K562 (cell line): ENCODE results near the gene SLC17A2. TPM values are rescaled to one million over a fixed set of nuclear protein-coding genes. Genes with fewer than 3 reads are reported as not detected.

Experiments used
- ATAC-seq: fragments of 200-7000 bp; cut with Tn5 transposase; 3 replicates; pipeline ENCODE4 v1.9.1; 2020; ENCODE audit warnings: moderate library complexity
- BruUV-seq: library from RNA; stranded (reverse); fragments of 400-500 nt; replicated peaks from 2 replicates; lab custom pipeline; 2021; lab: Mats Ljungman, UMichigan
- CTCF ChIA-PET: fragments of 300-600 bp; formaldehyde crosslinking; extraction: SDS; loops from one replicate; lab custom pipeline; 2021; ENCODE audit warnings: low intra/inter-chr PET ratio; lab: Yijun Ruan, JAX
- POLR2A ChIA-PET: fragments of 300-600, 350-650 bp; sonication (Branson Sonifier 250); formaldehyde crosslinking; extraction: SDS; loops from one replicate; lab custom pipeline; 2021; ENCODE audit warnings: antibody characterized with exemption, inconsistent platforms; lab: Yijun Ruan, JAX
- DNase-seq, 4 experiments: peaks; one replicate each; pipeline versions ENCODE4 v3.0.0 to v3.0.0-alpha.2; 2011 to 2018; ENCODE audit warnings: low spot score in 3 of 4, mixed read lengths in 3 of 4; ENCODE audit errors: extremely low read depth in 1 of 4
- FAIRE-seq: peaks from 2 replicates; lab custom pipeline; 2011; peaks lifted over from hg19 to GRCh38; lab: Jason Lieb, UNC
- H2AFZ ChIP-seq: 2 replicates; pipeline ENCODE4 v1.6.0; 2011; ENCODE audit warnings: low read depth, low read length, control low read depth, inconsistent platforms
- H3K27ac ChIP-seq: fragments of 200-600 bp; 3 replicates; pipeline ENCODE4 v1.8.0; 2011; ENCODE audit warnings: low read depth, mild to moderate bottlenecking, control low read depth, inconsistent platforms, low read length, moderate library complexity, mixed read lengths; ENCODE audit errors: extremely low read depth
- H3K27me3 ChIP-seq, 2 experiments: fragments of 300-600 bp in 1 of 2; 2 replicates in 1 of 2; 3 replicates in 1 of 2; pipeline versions ENCODE4 v1.6.0 to v1.8.0; 2011; ENCODE audit warnings: inconsistent platforms in 2 of 2, low read length in 2 of 2, mild to moderate bottlenecking in 1 of 2, mixed read lengths in 1 of 2, moderate library complexity in 1 of 2; ENCODE audit not compliant: control insufficient read depth in 2 of 2, insufficient read depth in 2 of 2
- H3K36me3 ChIP-seq: fragments of 300-600 bp; 3 replicates; pipeline ENCODE4 v1.8.0; 2011; ENCODE audit warnings: mild to moderate bottlenecking, low read length, inconsistent platforms; ENCODE audit not compliant: control insufficient read depth, insufficient read depth
- H3K4me1 ChIP-seq, 2 experiments: fragments of 200-600 bp in 1 of 2; replicated peaks in 1 of 2; 2 replicates in 1 of 2; 3 replicates in 1 of 2; pipeline versions ENCODE4 v1.5.1 to v1.8.0; 2011; ENCODE audit warnings: inconsistent platforms in 2 of 2, low read length in 2 of 2, mild to moderate bottlenecking in 1 of 2, mixed read lengths in 1 of 2, moderate library complexity in 1 of 2; ENCODE audit not compliant: control insufficient read depth in 2 of 2, insufficient read depth in 2 of 2
- H3K4me2 ChIP-seq: 2 replicates; pipeline ENCODE4 v1.6.1; 2011; ENCODE audit warnings: low read length, control low read depth, inconsistent platforms, mixed read lengths; ENCODE audit not compliant: insufficient read depth
- H3K4me3 ChIP-seq: fragments of 200-600 bp; sonication (generic), shearing (Covaris generic); 2 replicates; pipeline ENCODE4 v1.5.1; 2016; ENCODE audit warnings: control low read depth, inconsistent platforms
- H3K79me2 ChIP-seq: fragments of 200-600 bp; 3 replicates; pipeline ENCODE4 v1.8.0; 2011; ENCODE audit warnings: low read length, inconsistent platforms; ENCODE audit not compliant: control insufficient read depth, insufficient read depth
- H3K9ac ChIP-seq, 2 experiments: 2 replicates each; pipeline versions ENCODE4 v1.6.0 to v1.6.1; 2011; ENCODE audit warnings: low read depth in 2 of 2, low read length in 2 of 2, control low read depth in 1 of 2, inconsistent platforms in 1 of 2, mild to moderate bottlenecking in 1 of 2, mixed read lengths in 1 of 2; ENCODE audit not compliant: insufficient read depth in 1 of 2
- H3K9me1 ChIP-seq: one replicate; pipeline ENCODE4 v1.6.0; 2011; ENCODE audit warnings: inconsistent platforms, mild to moderate bottlenecking, low read length, moderate library complexity; ENCODE audit not compliant: control insufficient read depth, insufficient read depth
- H3K9me3 ChIP-seq: replicated peaks from 2 replicates; pipeline ENCODE4 v1.5.1; 2011; ENCODE audit warnings: low read depth, low read length, inconsistent platforms; ENCODE audit not compliant: control insufficient read depth, insufficient read depth
- H4K20me1 ChIP-seq: replicated peaks from 2 replicates; pipeline ENCODE4 v1.6.1; 2011; ENCODE audit warnings: low read length, inconsistent platforms, mixed read lengths; ENCODE audit not compliant: control insufficient read depth, insufficient read depth
- ARNT ChIP-seq, 2 experiments: fragments of 450-650 bp; IDR thresholded peaks; 2 replicates each; pipeline ENCODE4 v1.6.1; 2016; ENCODE audit warnings: mild to moderate bottlenecking in 1 of 2
- ATF2 ChIP-seq: sonication (generic); formaldehyde crosslinking; IDR thresholded peaks from 2 replicates; pipeline ENCODE4 v1.8.1; 2022; ENCODE audit warnings: missing genetic modification reagents
- CCAR2 ChIP-seq: fragments of 200-400 bp; formaldehyde crosslinking; IDR thresholded peaks from 2 replicates; pipeline ENCODE4 v1.6.1; 2017; ENCODE audit warnings: mild to moderate bottlenecking, low read depth, low read length
- DIDO1 ChIP-seq: fragments of 450-650 bp; IDR thresholded peaks from 2 replicates; pipeline ENCODE4 v1.6.1; 2016; ENCODE audit warnings: low read depth, missing biosample characterization, missing genetic modification characterization
- E2F8 ChIP-seq: fragments of 450-650 bp; IDR thresholded peaks from 2 replicates; pipeline ENCODE4 v1.7.1; 2018; ENCODE audit warnings: mild to moderate bottlenecking, low read depth; ENCODE audit not compliant: partially characterized antibody
- ILK ChIP-seq: fragments of 450-650 bp; IDR thresholded peaks from 2 replicates; pipeline ENCODE4 v1.6.1; 2016; ENCODE audit warnings: missing genetic modification characterization, low read depth, mild to moderate bottlenecking, missing compliant biosample characterization, moderate library complexity, borderline replicate concordance
- KAT7 ChIP-seq: sonication (generic); formaldehyde crosslinking; IDR thresholded peaks from 2 replicates; pipeline ENCODE4 v1.8.0; 2022; ENCODE audit warnings: missing genetic modification reagents, mild to moderate bottlenecking, borderline replicate concordance
- MTA2 ChIP-seq: fragments of 450-650 bp; IDR thresholded peaks from 2 replicates; pipeline ENCODE4 v1.6.1; 2016; ENCODE audit warnings: low read depth
- NBN ChIP-seq: fragments of 450-650 bp; IDR thresholded peaks from 2 replicates; pipeline ENCODE4 v1.6.1; 2016; ENCODE audit warnings: low read depth, mild to moderate bottlenecking
- PHF20 ChIP-seq: fragments of 450-650 bp; IDR thresholded peaks from 2 replicates; pipeline ENCODE4 v1.6.1; 2018; ENCODE audit not compliant: partially characterized antibody
- PML ChIP-seq: IDR thresholded peaks from 2 replicates; pipeline ENCODE4 v1.6.1; 2012; ENCODE audit warnings: low read length, inconsistent platforms
- SAFB ChIP-seq: fragments of 200-400 bp; formaldehyde crosslinking; IDR thresholded peaks from 2 replicates; pipeline ENCODE4 v1.6.1; 2017; ENCODE audit warnings: low read depth, low read length, borderline replicate concordance
- ZNF239 ChIP-seq: fragments of 250-450 bp; sonication (Bioruptor Pico); IDR thresholded peaks from 2 replicates; pipeline ENCODE4 v1.4.0; 2020; ENCODE audit warnings: mild to moderate bottlenecking
- ZNF551 ChIP-seq: fragments of 250-450 bp; sonication (Bioruptor Pico); IDR thresholded peaks from 2 replicates; pipeline ENCODE4 v1.5.0; 2021; ENCODE audit warnings: mild to moderate bottlenecking, moderate library complexity
- ZNF668 ChIP-seq: fragments of 250-450 bp; sonication (Bioruptor Pico); IDR thresholded peaks from 2 replicates; pipeline ENCODE4 v1.8.0; 2022; ENCODE audit warnings: mild to moderate bottlenecking, inconsistent platforms
- ZNF707 ChIP-seq: fragments of 250-450 bp; sonication (Bioruptor Pico); conservative IDR thresholded peaks from 2 replicates; pipeline ENCODE4 v1.8.0; 2022; ENCODE audit warnings: inconsistent platforms, mild to moderate bottlenecking, moderate library complexity
- WGBS: fragments of 100-300 bp; shearing (Covaris generic); methylation state at CpG from one replicate; pipeline ENCODE4 v1.1.6; 2016; ENCODE audit warnings: low coverage, mixed read lengths; ENCODE audit not compliant: insufficient coverage; ENCODE audit errors: missing lambda C conversion rate; 5-methylcytosine and 5-hydroxymethylcytosine counted together
- in situ Hi-C: fragments of 300-500 bp; cut with MboI; formaldehyde crosslinking; loops from 4 replicates; pipeline ENCODE4 v1.15.0; 2018; ENCODE audit warnings: inconsistent platforms, mixed read lengths
- intact Hi-C: fragments of 100-400 bp; cut with micrococcal nuclease; formaldehyde crosslinking; loops from 2 replicates; pipeline ENCODE4 v1.14.2; 2022
- polyA plus RNA-seq, 8 experiments: library from polyadenylated mRNA; depleted of rRNA in 4 of 8; stranded (reverse) in 5 of 8; unstranded in 3 of 8; fragments of >200 nt; fragmentation: Nextera tagmentation in 2 of 8; fragmentation: Illumina TruSeq in 1 of 8; extraction: Ambion mirVana in 2 of 8; extraction: Trizol in 1 of 8; gene quantifications; 2 replicates each; pipeline versions ENCODE4 v1.2.1 to v1.2.3, GENCODE V29; 2011 to 2014; ENCODE audit warnings: inconsistent platforms in 1 of 8, missing spikeins in 1 of 8
- total RNA-seq, 7 experiments: library from RNA; depleted of rRNA in 6 of 7; stranded (reverse); fragments of >200 nt in 6 of 7; fragmentation: Illumina TruSeq in 2 of 7; extraction: Trizol in 2 of 7; gene quantifications; 2 replicates each; pipeline versions ENCODE4 v1.2.1 to v1.2.3, GENCODE V29; 2011 to 2021; ENCODE audit warnings: low replicate concordance in 1 of 7
- TF ChIP-seq, protein P1 (sequence below), 2 experiments: fragments of 200-800 bp in 1 of 2; sonication (Bioruptor generic) in 1 of 2; sonication (generic) in 1 of 2; formaldehyde crosslinking in 1 of 2; IDR thresholded peaks in 1 of 2; conservative IDR thresholded peaks in 1 of 2; 2 replicates each; pipeline versions ENCODE4 v1.5.0 to v1.6.1; 2016 to 2020; ENCODE audit warnings: missing compliant biosample characterization in 1 of 2, missing genetic modification characterization in 1 of 2, missing genetic modification reagents in 1 of 2

SLC17A2 gene
- total and polyA plus RNA-seq, 9 of the 15 experiments (the other 6 are each of a cell fraction or from before 2014, with no cell fraction given) = not detected

DNA sequence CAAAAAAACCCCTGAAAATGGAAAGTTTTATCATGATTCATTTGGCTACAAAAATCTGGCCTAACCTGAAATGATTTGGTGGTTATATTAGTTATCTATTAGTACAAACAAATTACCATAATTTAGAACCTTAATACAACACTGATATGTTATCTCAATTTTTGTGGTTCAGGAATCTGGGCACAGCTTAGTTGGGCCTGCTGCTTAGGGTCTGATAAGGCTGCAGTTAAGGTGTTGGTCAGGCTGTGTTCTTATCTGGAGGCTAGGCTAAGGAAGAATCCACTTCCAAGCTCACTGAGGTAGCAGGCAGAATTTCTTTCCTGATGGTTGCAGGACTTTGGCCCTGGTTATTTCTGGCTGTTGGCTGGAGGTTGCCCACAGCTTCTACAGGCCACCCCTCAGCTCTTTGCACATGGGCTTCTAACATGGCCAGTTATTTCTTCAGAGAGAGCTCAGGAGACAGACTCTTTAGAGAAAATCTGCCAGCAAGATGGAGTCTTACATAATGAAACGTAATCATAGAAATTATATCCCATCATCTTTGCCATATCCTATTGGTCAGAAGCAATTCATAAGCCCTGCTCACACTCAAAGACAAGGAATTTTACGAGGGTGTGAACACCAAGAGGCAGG is 43.5 kb upstream of the SLC17A2 start:
- H3K9ac ChIP-seq = no peak overlapping the region
- peak; percentile 41 to 71 (median 51) for DNase-seq
- H3K27ac ChIP-seq = no peak overlapping the region
- CTCF ChIA-PET = no interaction called here
- peaks cover 71% of the 10 kb centered on the region for H3K36me3 ChIP-seq
- in situ Hi-C loops = no loop called here
- POLR2A ChIA-PET = interaction anchor here (0.9 to 1.8 kb wide), 7 partner anchors 8 to 224 kb away, joined by 3 to 6 read pairs (median 4); a partner anchor contains a TSS
- no peaks in the 10 kb centered on the region for H3K27me3 ChIP-seq
- H3K79me2 ChIP-seq = no peaks in the 10 kb centered on the region
- H3K4me2 ChIP-seq = no peak overlapping the region
- intact Hi-C loops = no loop called here
- H3K9me1 ChIP-seq = no peaks in the 10 kb centered on the region
- peaks cover 8 to 19% of the 10 kb centered on the region in 2 experiments for H3K4me1 ChIP-seq
- no peak for FAIRE-seq
- peak; percentile 48 for ATAC-seq
- no peak overlapping the region for H2AFZ ChIP-seq
- peaks cover 10% of the 10 kb centered on the region for H4K20me1 ChIP-seq
- no peaks in the 10 kb centered on the region for H3K9me3 ChIP-seq
- WGBS = 80% methylated on average over 2 of the region's 2 CpGs
- H3K4me3 ChIP-seq = no peak overlapping the region
- no TSS peak for BruUV-seq
- TF ChIP-seq ARNT (IDR thresholded peaks at IDR 0.05) (no peak), MTA2 (peak; percentile 92), ZNF551 (CRISPR knock-in tag) (no peak), SAFB (no peak), ZNF239 (peak; percentile 11; the same call in 1 of the 2 replicates), NBN (peak; percentile 62; the same call in 1 of the 2 replicates), PML (peak; percentile 81; the same call in 1 of the 2 replicates), ATF2 (CRISPR knock-in tag) (no peak), E2F8 (no peak), ILK (tag) (no peak), ZNF707 (CRISPR knock-in tag) (no peak), PHF20 (no peak), KAT7 (CRISPR knock-in tag) (no peak), DIDO1 (0 out of 2 replicates have a peak, but pooled peaks have one; percentile 46), ZNF668 (CRISPR knock-in tag) (no peak), CCAR2 (no peak)
- TF ChIP-seq, protein P1, sequence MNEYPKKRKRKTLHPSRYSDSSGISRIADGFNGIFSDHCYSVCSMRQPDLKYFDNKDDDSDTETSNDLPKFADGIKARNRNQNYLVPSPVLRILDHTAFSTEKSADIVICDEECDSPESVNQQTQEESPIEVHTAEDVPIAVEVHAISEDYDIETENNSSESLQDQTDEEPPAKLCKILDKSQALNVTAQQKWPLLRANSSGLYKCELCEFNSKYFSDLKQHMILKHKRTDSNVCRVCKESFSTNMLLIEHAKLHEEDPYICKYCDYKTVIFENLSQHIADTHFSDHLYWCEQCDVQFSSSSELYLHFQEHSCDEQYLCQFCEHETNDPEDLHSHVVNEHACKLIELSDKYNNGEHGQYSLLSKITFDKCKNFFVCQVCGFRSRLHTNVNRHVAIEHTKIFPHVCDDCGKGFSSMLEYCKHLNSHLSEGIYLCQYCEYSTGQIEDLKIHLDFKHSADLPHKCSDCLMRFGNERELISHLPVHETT (CRISPR knock-in tag; conservative IDR thresholded peaks at IDR 0.05 in 1 of 2, IDR thresholded peaks at IDR 0.05 in 1 of 2) = 0 out of 4 replicates have a peak, but pooled peaks of 1 of the 2 experiments have one; percentile 31
